ENCODE data around the gene SPRR1B. TPM values are rescaled to one million over a fixed set of nuclear protein-coding genes. Genes with fewer than 3 reads are reported as not detected.

The SPRR1B gene, protein sequence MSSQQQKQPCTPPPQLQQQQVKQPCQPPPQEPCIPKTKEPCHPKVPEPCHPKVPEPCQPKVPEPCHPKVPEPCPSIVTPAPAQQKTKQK
- total RNA-seq (2021; ENCODE audit: unreplicated experiment) (not detected), Bru-seq, nascent RNA (not detected), BruChase-seq, experiment 1, labeled RNA remaining after a 2-hour chase (not detected), BruChase-seq, experiment 2, labeled RNA remaining after a 6-hour chase (not detected)
- polyA plus RNA-seq (2012; ENCODE audit: insufficient read length), result not detected
- long read RNA-seq, result 0 reads

DNA sequence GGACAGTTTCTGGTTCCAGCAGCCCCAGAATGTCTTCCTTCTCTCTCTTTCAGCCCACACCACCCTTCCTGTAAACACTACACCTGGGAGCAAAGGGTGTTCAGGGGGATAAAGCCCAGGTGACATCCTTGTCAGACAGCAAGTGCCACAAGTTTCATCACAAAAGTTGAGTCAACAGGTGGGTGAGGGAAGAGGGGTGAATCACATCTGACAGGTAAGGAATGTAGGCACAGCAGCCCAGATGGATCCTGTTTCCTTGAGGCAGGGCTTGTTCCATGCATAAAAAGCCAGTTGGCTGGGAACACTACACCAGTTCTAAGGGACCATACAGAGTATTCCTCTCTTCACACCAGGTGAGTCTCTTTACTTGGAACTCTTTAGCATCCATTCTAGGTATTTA, at the start of gene SPRR1B:
Gene SPRR1B, plus strand, starts transcription at position 309 of the 400 bp plus-strand sequence. CDS start 1,143 bp downstream, outside the sequence.
- Histone ChIP-seq H3K36me3 (ENCODE audit: control insufficient read depth, insufficient read depth, low read length) (no peaks in the 10 kb centered on the region), H3K27me3 (ENCODE audit: control insufficient read depth, insufficient read depth, low read length) (0 out of 2 replicates have a peak, but pooled peaks cover 2% of the 10 kb centered on the region), H3K4me3 (ENCODE audit: low read depth in 2 of 2, low read length in 2 of 2) (no peak within 1 kb of the TSS), H3K4me1 (ENCODE audit: control insufficient read depth, insufficient read depth, low read length) (no peaks in the 10 kb centered on the region), H3K27ac (ENCODE audit: low read length) (no peak within 1 kb of the TSS), H3K9me3 (ENCODE audit: control insufficient read depth, insufficient read depth, low read depth, low read length) (no peaks in the 10 kb centered on the region)
- in situ Hi-C loops (cut with HindIII; ENCODE audit: low pct_unique_long_range_greater_than_20kb, low sequenced_read_pairs) (no loop called here), intact Hi-C loops (cut with micrococcal nuclease; ENCODE audit: unreplicated experiment) (loop anchor here (10.0 kb wide), 1 partner anchor 156 kb away; the partner anchor contains the start of gene SMCP)
- CTCF ChIA-PET, result no interaction called here
- TF ChIP-seq, protein P1, sequence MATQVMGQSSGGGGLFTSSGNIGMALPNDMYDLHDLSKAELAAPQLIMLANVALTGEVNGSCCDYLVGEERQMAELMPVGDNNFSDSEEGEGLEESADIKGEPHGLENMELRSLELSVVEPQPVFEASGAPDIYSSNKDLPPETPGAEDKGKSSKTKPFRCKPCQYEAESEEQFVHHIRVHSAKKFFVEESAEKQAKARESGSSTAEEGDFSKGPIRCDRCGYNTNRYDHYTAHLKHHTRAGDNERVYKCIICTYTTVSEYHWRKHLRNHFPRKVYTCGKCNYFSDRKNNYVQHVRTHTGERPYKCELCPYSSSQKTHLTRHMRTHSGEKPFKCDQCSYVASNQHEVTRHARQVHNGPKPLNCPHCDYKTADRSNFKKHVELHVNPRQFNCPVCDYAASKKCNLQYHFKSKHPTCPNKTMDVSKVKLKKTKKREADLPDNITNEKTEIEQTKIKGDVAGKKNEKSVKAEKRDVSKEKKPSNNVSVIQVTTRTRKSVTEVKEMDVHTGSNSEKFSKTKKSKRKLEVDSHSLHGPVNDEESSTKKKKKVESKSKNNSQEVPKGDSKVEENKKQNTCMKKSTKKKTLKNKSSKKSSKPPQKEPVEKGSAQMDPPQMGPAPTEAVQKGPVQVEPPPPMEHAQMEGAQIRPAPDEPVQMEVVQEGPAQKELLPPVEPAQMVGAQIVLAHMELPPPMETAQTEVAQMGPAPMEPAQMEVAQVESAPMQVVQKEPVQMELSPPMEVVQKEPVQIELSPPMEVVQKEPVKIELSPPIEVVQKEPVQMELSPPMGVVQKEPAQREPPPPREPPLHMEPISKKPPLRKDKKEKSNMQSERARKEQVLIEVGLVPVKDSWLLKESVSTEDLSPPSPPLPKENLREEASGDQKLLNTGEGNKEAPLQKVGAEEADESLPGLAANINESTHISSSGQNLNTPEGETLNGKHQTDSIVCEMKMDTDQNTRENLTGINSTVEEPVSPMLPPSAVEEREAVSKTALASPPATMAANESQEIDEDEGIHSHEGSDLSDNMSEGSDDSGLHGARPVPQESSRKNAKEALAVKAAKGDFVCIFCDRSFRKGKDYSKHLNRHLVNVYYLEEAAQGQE (IDR thresholded peaks at IDR 0.05; ENCODE audit: insufficient read depth in 1 of 2, low read depth in 2 of 2, low read length in 1 of 2), result no peak
- TF ChIP-seq, protein P2, sequence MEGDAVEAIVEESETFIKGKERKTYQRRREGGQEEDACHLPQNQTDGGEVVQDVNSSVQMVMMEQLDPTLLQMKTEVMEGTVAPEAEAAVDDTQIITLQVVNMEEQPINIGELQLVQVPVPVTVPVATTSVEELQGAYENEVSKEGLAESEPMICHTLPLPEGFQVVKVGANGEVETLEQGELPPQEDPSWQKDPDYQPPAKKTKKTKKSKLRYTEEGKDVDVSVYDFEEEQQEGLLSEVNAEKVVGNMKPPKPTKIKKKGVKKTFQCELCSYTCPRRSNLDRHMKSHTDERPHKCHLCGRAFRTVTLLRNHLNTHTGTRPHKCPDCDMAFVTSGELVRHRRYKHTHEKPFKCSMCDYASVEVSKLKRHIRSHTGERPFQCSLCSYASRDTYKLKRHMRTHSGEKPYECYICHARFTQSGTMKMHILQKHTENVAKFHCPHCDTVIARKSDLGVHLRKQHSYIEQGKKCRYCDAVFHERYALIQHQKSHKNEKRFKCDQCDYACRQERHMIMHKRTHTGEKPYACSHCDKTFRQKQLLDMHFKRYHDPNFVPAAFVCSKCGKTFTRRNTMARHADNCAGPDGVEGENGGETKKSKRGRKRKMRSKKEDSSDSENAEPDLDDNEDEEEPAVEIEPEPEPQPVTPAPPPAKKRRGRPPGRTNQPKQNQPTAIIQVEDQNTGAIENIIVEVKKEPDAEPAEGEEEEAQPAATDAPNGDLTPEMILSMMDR (IDR thresholded peaks at IDR 0.05), result no peak
- TF ChIP-seq POLR2AphosphoS5 (IDR thresholded peaks at IDR 0.05; ENCODE audit: low read depth, low read length), result no peak
- no peak for TF ChIP-seq TCF7L2 (IDR thresholded peaks at IDR 0.05; ENCODE audit: low read depth, low read length)
- TF ChIP-seq SIN3A (IDR thresholded peaks at IDR 0.05; ENCODE audit: borderline replicate concordance, insufficient read depth, low read depth, low read length), result no peak
- no TSS peak for BruUV-seq (replicated peaks)
- ATAC-seq (no peak), DNase-seq (ENCODE audit: low read depth, low spot score) (no peak)
- POLR2A ChIA-PET, result no interaction called here

DNA sequence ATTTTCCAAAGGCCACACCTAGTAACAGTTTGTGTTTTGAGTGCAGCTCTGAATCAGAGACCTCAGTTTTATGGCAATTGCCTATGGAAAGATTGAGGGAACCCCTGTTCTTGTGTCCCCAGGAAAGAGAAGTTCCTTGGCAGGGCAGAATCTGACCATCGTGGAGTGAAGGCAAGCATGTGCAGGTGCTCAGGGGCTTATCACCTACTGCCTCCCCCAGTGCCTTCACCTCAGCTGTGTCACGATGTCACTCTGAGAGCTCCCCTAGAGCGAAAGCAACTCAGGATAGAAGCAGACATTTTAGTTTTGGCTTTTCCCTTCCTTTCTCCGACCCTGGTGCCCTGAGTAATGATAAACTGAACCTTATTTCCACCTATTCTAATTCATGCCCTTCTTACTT, 48.9 kb upstream of the SPRR1B start:
- Histone ChIP-seq H3K27me3 (ENCODE audit: control insufficient read depth, insufficient read depth, low read length) (no peaks in the 10 kb centered on the region; the same call in none of the 2 replicates), H3K4me1 (ENCODE audit: control insufficient read depth, insufficient read depth, low read length) (no peaks in the 10 kb centered on the region), H3K36me3 (ENCODE audit: control insufficient read depth, insufficient read depth, low read length) (no peaks in the 10 kb centered on the region), H3K9me3 (ENCODE audit: control insufficient read depth, insufficient read depth, low read depth, low read length) (no peaks in the 10 kb centered on the region), H3K27ac (ENCODE audit: low read length) (no peak overlapping the region), H3K4me3 (ENCODE audit: low read depth in 2 of 2, low read length in 2 of 2) (no peak overlapping the region)
- ChIA-PET POLR2A (interaction anchor here (0.6 kb wide), 1 partner anchor 108 kb away, joined by 8 read pairs; no protein-coding TSS in a partner anchor), CTCF (no interaction called here)
- intact Hi-C loops (cut with micrococcal nuclease; ENCODE audit: unreplicated experiment) (no loop called here), in situ Hi-C loops (cut with HindIII; ENCODE audit: low pct_unique_long_range_greater_than_20kb, low sequenced_read_pairs) (no loop called here)
- BruUV-seq (replicated peaks), result no TSS peak
- no peak for DNase-seq (ENCODE audit: low read depth, low spot score)
- ATAC-seq, result no peak
- TF ChIP-seq TCF7L2 (IDR thresholded peaks at IDR 0.05; ENCODE audit: low read depth, low read length) (no peak), POLR2AphosphoS5 (IDR thresholded peaks at IDR 0.05; ENCODE audit: low read depth, low read length) (no peak), SIN3A (IDR thresholded peaks at IDR 0.05; ENCODE audit: borderline replicate concordance, insufficient read depth, low read depth, low read length) (no peak)
- TF ChIP-seq, protein P2 (IDR thresholded peaks at IDR 0.05), result no peak
- TF ChIP-seq, protein P1 (IDR thresholded peaks at IDR 0.05; ENCODE audit: insufficient read depth in 1 of 2, low read depth in 2 of 2, low read length in 1 of 2), result no peak
